Mesendoderm (in vitro differentiated cells): ENCODE data around the gene AKR7A2.

Experiments used
- DNase-seq: peaks from one replicate; pipeline ENCODE4 v3.0.0; 2013
- H2AK5ac ChIP-seq: 2 replicates; pipeline ENCODE4 v1.6.1; 2013; ENCODE audit warnings: low read length, inconsistent platforms
- H2BK120ac ChIP-seq: 2 replicates; pipeline ENCODE4 v1.6.1; 2013; ENCODE audit warnings: low read depth, mild to moderate bottlenecking, low read length, moderate library complexity, mixed read lengths
- H2BK15ac ChIP-seq: replicated peaks from 2 replicates; pipeline ENCODE4 v1.6.1; 2013; ENCODE audit warnings: low read depth, mild to moderate bottlenecking, moderate library complexity
- H2BK5ac ChIP-seq: 2 replicates; pipeline ENCODE4 v1.6.1; 2013; ENCODE audit warnings: low read length, inconsistent platforms
- H3K18ac ChIP-seq: 2 replicates; pipeline ENCODE4 v1.6.1; 2013; ENCODE audit warnings: mild to moderate bottlenecking, low read length, mixed read lengths
- H3K23ac ChIP-seq: one replicate; pipeline ENCODE4 v1.6.1; 2013; ENCODE audit warnings: low read length
- H3K27ac ChIP-seq: 2 replicates; pipeline ENCODE4 v1.5.1; 2013; ENCODE audit warnings: low read depth, mild to moderate bottlenecking, inconsistent platforms, low read length, moderate library complexity
- H3K27me3 ChIP-seq: 2 replicates; pipeline ENCODE4 v1.6.1; 2013; ENCODE audit warnings: low read length, control low read depth, mild to moderate bottlenecking, inconsistent platforms; ENCODE audit not compliant: insufficient read depth, poor library complexity
- H3K36me3 ChIP-seq: 2 replicates; pipeline ENCODE4 v1.6.1; 2013; ENCODE audit warnings: low read length, inconsistent platforms; ENCODE audit not compliant: control insufficient read depth, insufficient read depth
- H3K4ac ChIP-seq: one replicate; pipeline ENCODE4 v1.6.1; 2013; ENCODE audit warnings: low read depth, mild to moderate bottlenecking, low read length, moderate library complexity
- H3K4me1 ChIP-seq: 2 replicates; pipeline ENCODE4 v1.6.1; 2013; ENCODE audit warnings: low read depth, low read length, inconsistent platforms; ENCODE audit not compliant: control insufficient read depth
- H3K4me2 ChIP-seq: 2 replicates; pipeline ENCODE4 v1.6.1; 2013; ENCODE audit warnings: low read length
- H3K4me3 ChIP-seq: 2 replicates; pipeline ENCODE4 v1.5.1; 2013; ENCODE audit warnings: mild to moderate bottlenecking, low read length
- H3K56ac ChIP-seq: one replicate; pipeline ENCODE4 v1.6.1; 2013; ENCODE audit warnings: low read length
- H3K79me1 ChIP-seq: 2 replicates; pipeline ENCODE4 v1.6.1; 2013; ENCODE audit warnings: low read length, inconsistent platforms
- H3K79me2 ChIP-seq: 2 replicates; pipeline ENCODE4 v1.6.1; 2013; ENCODE audit warnings: mild to moderate bottlenecking, low read length; ENCODE audit not compliant: control insufficient read depth, insufficient read depth
- H3K9ac ChIP-seq: 2 replicates; pipeline ENCODE4 v1.6.1; 2013; ENCODE audit warnings: low read length, inconsistent platforms
- H4K5ac ChIP-seq: one replicate; pipeline ENCODE4 v1.6.1; 2013; ENCODE audit warnings: low read length
- H4K8ac ChIP-seq: one replicate; pipeline ENCODE4 v1.6.1; 2013; ENCODE audit warnings: low read depth, mild to moderate bottlenecking, control low read depth, low read length, moderate library complexity
- WGBS: extraction: QIAGEN DNeasy Blood & Tissue Kit; methylation state at CpG from one replicate; pipeline ENCODE4 v1.1.7; 2013; ENCODE audit warnings: low lambda C conversion rate, missing lambda C conversion rate; ENCODE audit not compliant: insufficient coverage; ENCODE audit errors: extremely low coverage; 5-methylcytosine and 5-hydroxymethylcytosine counted together

Gene AKR7A2

DNA sequence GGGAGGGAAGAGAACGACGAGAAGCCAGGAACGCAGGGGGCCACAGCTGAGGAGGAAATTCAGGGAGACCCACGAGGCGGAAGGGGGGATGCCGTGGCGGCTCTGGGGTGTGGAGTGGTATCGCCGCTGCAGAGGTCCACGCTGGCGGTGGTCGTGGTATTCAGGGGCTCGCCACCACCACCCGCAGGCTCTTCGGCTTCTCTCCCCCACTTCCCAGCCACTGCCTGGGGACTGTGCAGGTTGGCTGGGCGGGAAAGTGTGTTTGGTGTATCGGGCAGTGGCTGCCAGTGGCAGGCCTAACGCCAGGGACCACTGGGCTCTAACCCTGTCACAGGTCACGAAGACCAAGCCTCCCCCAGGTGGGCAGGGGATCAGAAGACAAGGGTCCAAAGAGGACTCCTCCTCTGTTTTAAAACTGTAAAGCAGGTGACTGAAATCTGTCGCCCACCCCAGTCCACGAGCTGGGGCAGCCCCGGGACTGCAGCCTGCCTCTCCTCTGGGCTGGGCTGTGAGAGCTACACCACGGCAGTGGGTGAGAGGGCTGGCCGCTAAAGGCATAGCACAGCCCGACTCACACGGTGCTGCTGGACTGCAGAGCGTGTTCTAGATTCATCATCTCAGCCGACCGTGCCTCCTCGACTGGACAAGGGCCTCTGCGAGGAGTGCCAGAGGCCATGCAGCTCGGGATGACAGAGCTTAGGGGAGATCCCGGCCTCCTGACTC lies 31.1 kb upstream of the AKR7A2 start:
- no peak overlapping the region for H2BK5ac ChIP-seq
- H2AK5ac ChIP-seq, result no peak overlapping the region
- H3K4ac ChIP-seq, result no peak overlapping the region
- no peak overlapping the region for H3K9ac ChIP-seq
- no peak overlapping the region for H4K5ac ChIP-seq
- H3K56ac ChIP-seq, result no peak overlapping the region
- no peak overlapping the region for H3K4me3 ChIP-seq
- no peak for DNase-seq
- no peaks in the 10 kb centered on the region for H3K79me1 ChIP-seq
- no peak overlapping the region for H3K23ac ChIP-seq
- no peak overlapping the region for H4K8ac ChIP-seq
- WGBS, result no CpG with 5 or more reads among the region's 33 CpGs
- no peak overlapping the region for H3K4me2 ChIP-seq
- H3K27me3 ChIP-seq, result no peaks in the 10 kb centered on the region
- H3K4me1 ChIP-seq, result peaks cover 4% of the 10 kb centered on the region
- H3K79me2 ChIP-seq, result no peaks in the 10 kb centered on the region
- no peak overlapping the region for H2BK15ac ChIP-seq
- H3K36me3 ChIP-seq, result peaks cover 11% of the 10 kb centered on the region
- no peak overlapping the region for H2BK120ac ChIP-seq
- no peak overlapping the region for H3K27ac ChIP-seq
- no peak overlapping the region for H3K18ac ChIP-seq

DNA sequence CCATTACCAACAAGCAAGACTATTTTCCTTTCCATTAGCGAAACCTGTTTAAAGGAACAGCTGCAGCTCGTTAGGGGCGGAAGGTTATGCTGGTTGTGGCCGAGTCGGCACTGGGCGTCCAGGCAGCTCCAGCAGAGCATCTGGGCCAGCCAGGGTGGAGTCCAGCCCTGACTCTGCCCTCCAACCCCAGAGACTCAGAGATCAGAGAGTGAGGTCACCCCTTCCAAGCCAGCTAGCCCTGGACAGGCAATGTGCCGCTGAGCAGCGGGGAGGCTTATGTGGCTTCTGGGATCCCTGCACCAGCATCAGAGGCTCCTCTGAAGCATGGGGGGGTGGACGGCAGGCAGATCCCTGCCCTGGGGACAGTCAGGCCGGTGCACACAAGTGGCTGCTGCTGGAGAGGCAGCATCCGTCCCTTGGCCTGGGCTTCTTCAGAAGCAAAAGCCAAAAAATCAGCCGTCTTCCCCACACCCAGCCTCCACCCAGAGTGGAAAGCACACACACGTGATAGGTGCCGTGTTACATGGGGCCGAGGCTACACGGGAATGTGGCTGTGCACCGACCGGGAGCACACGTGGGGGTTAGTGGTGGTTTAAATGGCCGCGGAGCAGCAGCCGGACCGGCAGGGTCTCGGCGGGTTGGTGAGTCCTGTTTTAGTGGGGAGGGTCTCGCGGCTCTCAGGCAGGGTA lies 30.3 kb upstream of the AKR7A2 start:
- no peak overlapping the region for H3K23ac ChIP-seq
- no peak overlapping the region for H3K4me3 ChIP-seq
- H4K5ac ChIP-seq, result no peak overlapping the region
- no peak overlapping the region for H3K18ac ChIP-seq
- H3K79me2 ChIP-seq, result no peaks in the 10 kb centered on the region
- peaks cover 4% of the 10 kb centered on the region for H3K4me1 ChIP-seq
- no peak overlapping the region for H3K9ac ChIP-seq
- H3K4ac ChIP-seq, result no peak overlapping the region
- H2BK120ac ChIP-seq, result no peak overlapping the region
- no peak overlapping the region for H3K56ac ChIP-seq
- peaks cover 11% of the 10 kb centered on the region for H3K36me3 ChIP-seq
- WGBS, result no CpG with 5 or more reads among the region's 27 CpGs
- no peak overlapping the region for H2BK5ac ChIP-seq
- no peak overlapping the region for H4K8ac ChIP-seq
- H3K27me3 ChIP-seq, result no peaks in the 10 kb centered on the region
- H3K4me2 ChIP-seq, result no peak overlapping the region
- no peak overlapping the region for H3K27ac ChIP-seq
- DNase-seq, result no peak
- no peaks in the 10 kb centered on the region for H3K79me1 ChIP-seq
- H2AK5ac ChIP-seq, result no peak overlapping the region
- H2BK15ac ChIP-seq, result no peak overlapping the region

DNA sequence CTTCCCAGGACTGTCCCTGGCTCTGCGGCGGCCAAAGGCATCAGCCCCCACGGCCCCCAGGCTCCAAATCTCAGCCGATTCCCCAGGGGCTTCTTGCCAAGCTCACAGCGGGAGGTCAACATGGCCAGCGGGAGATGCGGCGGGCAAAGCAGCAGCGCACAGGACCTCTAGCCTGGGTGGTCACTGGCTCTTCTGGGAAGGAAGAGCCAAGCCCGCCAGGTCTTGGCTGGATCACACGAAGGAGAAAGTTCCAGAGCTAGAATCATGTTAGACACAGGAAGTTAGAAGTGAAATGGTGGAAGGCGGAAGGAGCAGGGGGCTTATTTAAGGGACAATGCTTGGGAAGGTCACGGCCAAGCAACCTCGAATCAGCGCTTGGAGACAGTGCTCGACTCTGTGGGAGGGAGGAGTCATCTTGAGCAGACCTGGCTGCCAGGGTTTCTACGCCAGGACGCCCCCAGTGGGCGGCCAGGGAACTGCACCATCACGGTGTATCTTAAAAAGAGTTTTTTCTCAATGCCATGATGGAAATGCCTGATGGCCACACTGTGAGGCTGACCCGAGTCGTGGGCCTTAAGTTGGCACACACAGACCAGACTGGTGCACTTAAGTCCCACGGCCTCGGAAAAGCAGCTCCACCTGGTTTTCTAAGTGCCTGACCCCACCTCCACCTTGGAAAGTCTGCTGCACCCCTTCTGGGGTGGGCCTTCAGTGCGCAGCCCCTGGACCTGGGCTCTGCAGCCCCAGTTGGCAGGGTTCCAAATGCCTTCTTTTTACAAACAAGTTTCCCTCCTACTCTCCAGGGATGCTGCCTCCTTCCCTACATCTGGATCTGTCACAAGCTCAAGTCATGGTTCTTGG lies 29.5 kb upstream of the AKR7A2 start:
- no peak overlapping the region for H3K18ac ChIP-seq
- no CpG with 5 or more reads among the region's 25 CpGs for WGBS
- H4K8ac ChIP-seq, result no peak overlapping the region
- peaks cover 4% of the 10 kb centered on the region for H3K4me1 ChIP-seq
- no peak overlapping the region for H3K4ac ChIP-seq
- H3K79me2 ChIP-seq, result no peaks in the 10 kb centered on the region
- DNase-seq, result peak; percentile 92
- H3K36me3 ChIP-seq, result peaks cover 11% of the 10 kb centered on the region
- no peak overlapping the region for H2AK5ac ChIP-seq
- no peaks in the 10 kb centered on the region for H3K27me3 ChIP-seq
- no peak overlapping the region for H2BK120ac ChIP-seq
- no peak overlapping the region for H4K5ac ChIP-seq
- H2BK15ac ChIP-seq, result no peak overlapping the region
- no peak overlapping the region for H3K4me3 ChIP-seq
- H3K56ac ChIP-seq, result no peak overlapping the region
- H3K79me1 ChIP-seq, result no peaks in the 10 kb centered on the region
- H2BK5ac ChIP-seq, result peak overlapping the region; percentile 17
- no peak overlapping the region for H3K9ac ChIP-seq
- H3K23ac ChIP-seq, result no peak overlapping the region
- H3K4me2 ChIP-seq, result no peak overlapping the region
- no peak overlapping the region for H3K27ac ChIP-seq

GRCh38 chr1:19340387-19340937 lies 28.5 kb upstream of the AKR7A2 start:
- Histone ChIP-seq H4K5ac (no peak overlapping the region), H3K4me3 (no peak overlapping the region), H2BK15ac (no peak overlapping the region), H2BK5ac (no peak overlapping the region), H3K36me3 (peaks cover 9% of the 10 kb centered on the region), H3K27me3 (no peaks in the 10 kb centered on the region), H2AK5ac (no peak overlapping the region), H3K79me1 (no peaks in the 10 kb centered on the region), H3K56ac (no peak overlapping the region), H3K23ac (no peak overlapping the region), H3K9ac (no peak overlapping the region), H3K4ac (no peak overlapping the region), H3K27ac (no peak overlapping the region), H3K18ac (no peak overlapping the region), H3K4me1 (peaks cover 4% of the 10 kb centered on the region), H3K4me2 (no peak overlapping the region), H2BK120ac (no peak overlapping the region), H3K79me2 (no peaks in the 10 kb centered on the region), H4K8ac (no peak overlapping the region)
- DNase-seq, result no peak
- WGBS, result no CpG with 5 or more reads among the region's 14 CpGs

DNA sequence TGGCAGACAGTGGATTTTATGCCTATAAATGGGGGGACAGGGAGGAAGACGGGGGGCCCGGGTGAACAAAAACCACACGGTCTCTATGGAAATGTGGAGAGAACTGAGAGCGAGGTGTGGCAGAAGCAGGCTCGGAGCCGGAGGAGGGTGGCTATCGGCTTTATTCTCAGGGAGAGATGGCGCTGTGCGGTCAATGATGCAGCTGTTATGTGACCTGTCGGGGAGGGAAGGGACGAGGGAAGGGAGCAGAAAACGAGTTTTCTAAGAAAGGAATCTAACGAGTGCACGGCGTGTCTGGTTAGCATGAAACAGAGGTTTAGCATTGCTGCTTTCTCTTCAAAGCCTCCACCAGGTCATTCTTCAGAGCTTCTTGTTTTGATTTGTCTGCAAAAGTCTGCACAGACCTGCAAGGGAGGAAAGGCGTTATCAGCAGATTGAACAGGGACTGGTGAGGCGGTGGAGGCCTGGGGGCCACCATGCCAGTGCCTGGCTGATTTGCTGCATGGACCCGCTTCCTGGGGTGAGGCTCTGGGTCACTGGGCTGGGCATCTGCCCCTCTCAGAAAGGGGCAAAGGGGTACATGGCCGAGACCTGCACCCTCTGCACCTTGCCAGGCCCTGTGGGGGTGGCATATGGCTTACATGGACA lies 27.4 kb upstream of the AKR7A2 start:
- DNase-seq, result peak; percentile 19
- no peak overlapping the region for H2BK120ac ChIP-seq
- H3K27me3 ChIP-seq, result no peaks in the 10 kb centered on the region
- peaks cover 4% of the 10 kb centered on the region for H3K4me1 ChIP-seq
- no peaks in the 10 kb centered on the region for H3K79me1 ChIP-seq
- no peak overlapping the region for H2BK15ac ChIP-seq
- H3K27ac ChIP-seq, result no peak overlapping the region
- no peak overlapping the region for H3K4ac ChIP-seq
- H3K18ac ChIP-seq, result no peak overlapping the region
- no peak overlapping the region for H4K5ac ChIP-seq
- no CpG with 5 or more reads among the region's 19 CpGs for WGBS
- no peaks in the 10 kb centered on the region for H3K79me2 ChIP-seq
- no peak overlapping the region for H2AK5ac ChIP-seq
- H3K56ac ChIP-seq, result peak overlapping the region; percentile 53
- H2BK5ac ChIP-seq, result no peak overlapping the region
- no peak overlapping the region for H4K8ac ChIP-seq
- no peak overlapping the region for H3K9ac ChIP-seq
- H3K36me3 ChIP-seq, result peaks cover 8% of the 10 kb centered on the region
- H3K4me3 ChIP-seq, result no peak overlapping the region
- no peak overlapping the region for H3K23ac ChIP-seq
- no peak overlapping the region for H3K4me2 ChIP-seq
